Neural progenitor cell (in vitro differentiated cells): Measurements from ENCODE around the gene STAMBP. TPM values are rescaled to one million over a fixed set of nuclear protein-coding genes. Genes with fewer than 3 reads are reported as not detected.

ENCODE experiments used
- DNase-seq: peaks from one replicate; pipeline ENCODE4 v3.0.0-alpha.2; 2016; ENCODE audit warnings: low spot score
- H2AFZ ChIP-seq: fragments of 200-600 bp; sonication (generic); replicated peaks from 2 replicates; pipeline ENCODE4 v1.6.1; 2016; ENCODE audit warnings: antibody characterized with exemption
- H3F3A ChIP-seq: fragments of 200-600 bp; sonication (generic); 2 replicates; pipeline ENCODE4 v1.6.1; 2016; ENCODE audit warnings: antibody characterized with exemption, low read depth
- H3K27ac ChIP-seq: fragments of 200-600 bp; sonication (generic); 2 replicates; pipeline ENCODE4 v1.5.1; 2016; ENCODE audit warnings: mild to moderate bottlenecking
- H3K27me3 ChIP-seq: fragments of 200-600 bp; sonication (generic); 2 replicates; pipeline ENCODE4 v1.6.1; 2016; ENCODE audit warnings: mild to moderate bottlenecking, moderate library complexity
- H3K36me3 ChIP-seq: fragments of 200-600 bp; sonication (generic); 2 replicates; pipeline ENCODE4 v1.5.1; 2016
- H3K4me1 ChIP-seq: fragments of 200-600 bp; sonication (generic); 2 replicates; pipeline ENCODE4 v1.6.1; 2016; ENCODE audit warnings: mixed run types
- H3K4me2 ChIP-seq: fragments of 200-600 bp; sonication (generic); 2 replicates; pipeline ENCODE4 v1.6.1; 2016
- H3K4me3 ChIP-seq: fragments of 200-600 bp; sonication (generic); 2 replicates; pipeline ENCODE4 v1.5.1; 2016
- H3K79me2 ChIP-seq: fragments of 200-600 bp; sonication (generic); 2 replicates; pipeline ENCODE4 v1.6.1; 2016; ENCODE audit warnings: low read depth
- H3K9ac ChIP-seq: fragments of 200-600 bp; sonication (generic); 2 replicates; pipeline ENCODE4 v1.6.1; 2016
- H3K9me3 ChIP-seq: fragments of 200-600 bp; sonication (generic); 2 replicates; pipeline ENCODE4 v1.5.1; 2016; ENCODE audit warnings: low read depth
- H4K20me1 ChIP-seq: fragments of 200-600 bp; sonication (generic); 2 replicates; pipeline ENCODE4 v1.6.1; 2016; ENCODE audit warnings: low read depth
- H3K27ac Mint-ChIP-seq: 3 replicates; pipeline ENCODE4 v1.8.0; 2021; ENCODE audit warnings: mixed read lengths
- H3K27me3 Mint-ChIP-seq: 2 replicates; pipeline ENCODE4 v1.8.0; 2022; ENCODE audit warnings: low read depth, mild to moderate bottlenecking, inconsistent platforms, moderate library complexity, mixed read lengths; ENCODE audit not compliant: insufficient read depth
- H3K36me3 Mint-ChIP-seq: 3 replicates; pipeline ENCODE4 v1.8.0; 2021; ENCODE audit warnings: mixed read lengths
- H3K4me1 Mint-ChIP-seq: 3 replicates; pipeline ENCODE4 v1.8.0; 2021; ENCODE audit warnings: mixed read lengths
- H3K4me3 Mint-ChIP-seq: 3 replicates; pipeline ENCODE4 v1.8.0; 2021; ENCODE audit warnings: mild to moderate bottlenecking, moderate library complexity, mixed read lengths
- H3K9me3 Mint-ChIP-seq: 3 replicates; pipeline ENCODE4 v1.8.0; 2020; ENCODE audit warnings: mixed read lengths
- EZH2 ChIP-seq: fragments of 200-600 bp; sonication (generic); IDR thresholded peaks from 2 replicates; pipeline ENCODE4 v1.6.1; 2017; ENCODE audit warnings: antibody characterized with exemption, mild to moderate bottlenecking, moderate library complexity
- EZH2phosphoT487 ChIP-seq: fragments of 200-600 bp; sonication (generic); IDR thresholded peaks from 2 replicates; pipeline ENCODE4 v1.6.1; 2017; ENCODE audit warnings: antibody characterized with exemption
- total RNA-seq: library from RNA; depleted of rRNA; stranded (reverse); fragments of >200 nt; gene quantifications from 2 replicates; pipeline ENCODE4 v1.2.3, GENCODE V29; 2015; ENCODE audit warnings: low replicate concordance
- TF ChIP-seq, protein P1 (sequence below): fragments of 200-600 bp; sonication (generic); IDR thresholded peaks from 2 replicates; pipeline ENCODE4 v1.5.1; 2017; ENCODE audit warnings: antibody characterized with exemption, mild to moderate bottlenecking

STAMBP gene
- total RNA-seq, 1 donor from 2014 or later = 77.3 TPM

- Histone ChIP-seq H3K79me2 (no peaks in the 10 kb centered on the region), H4K20me1 (no peaks in the 10 kb centered on the region), H3K9me3 (no peaks in the 10 kb centered on the region), H3K4me2 (no peak overlapping the region), H3K4me3 (no peak overlapping the region), H3K36me3 (no peaks in the 10 kb centered on the region), H2AFZ (peak overlapping the region; percentile 98), H3F3A (no peaks in the 10 kb centered on the region), H3K9ac (no peak overlapping the region), H3K27ac (no peak overlapping the region), H3K4me1 (no peaks in the 10 kb centered on the region), H3K27me3 (no peaks in the 10 kb centered on the region)
- Mint-ChIP-seq H3K27ac (no peak overlapping the region), H3K36me3 (no peaks in the 10 kb centered on the region), H3K4me1 (peaks cover 8% of the 10 kb centered on the region), H3K27me3 (no peaks in the 10 kb centered on the region), H3K9me3 (peaks cover 2% of the 10 kb centered on the region), H3K4me3 (no peak overlapping the region)
- no peak for TF ChIP-seq EZH2phosphoT487
- no peak for TF ChIP-seq EZH2
- TF ChIP-seq, protein P1, sequence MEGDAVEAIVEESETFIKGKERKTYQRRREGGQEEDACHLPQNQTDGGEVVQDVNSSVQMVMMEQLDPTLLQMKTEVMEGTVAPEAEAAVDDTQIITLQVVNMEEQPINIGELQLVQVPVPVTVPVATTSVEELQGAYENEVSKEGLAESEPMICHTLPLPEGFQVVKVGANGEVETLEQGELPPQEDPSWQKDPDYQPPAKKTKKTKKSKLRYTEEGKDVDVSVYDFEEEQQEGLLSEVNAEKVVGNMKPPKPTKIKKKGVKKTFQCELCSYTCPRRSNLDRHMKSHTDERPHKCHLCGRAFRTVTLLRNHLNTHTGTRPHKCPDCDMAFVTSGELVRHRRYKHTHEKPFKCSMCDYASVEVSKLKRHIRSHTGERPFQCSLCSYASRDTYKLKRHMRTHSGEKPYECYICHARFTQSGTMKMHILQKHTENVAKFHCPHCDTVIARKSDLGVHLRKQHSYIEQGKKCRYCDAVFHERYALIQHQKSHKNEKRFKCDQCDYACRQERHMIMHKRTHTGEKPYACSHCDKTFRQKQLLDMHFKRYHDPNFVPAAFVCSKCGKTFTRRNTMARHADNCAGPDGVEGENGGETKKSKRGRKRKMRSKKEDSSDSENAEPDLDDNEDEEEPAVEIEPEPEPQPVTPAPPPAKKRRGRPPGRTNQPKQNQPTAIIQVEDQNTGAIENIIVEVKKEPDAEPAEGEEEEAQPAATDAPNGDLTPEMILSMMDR = peak; percentile 53
- DNase-seq = peak; percentile 68
Observed at GRCh38 chr2:73907840-73908452, 79.2 kb downstream of the STAMBP start.

- peaks cover 8% of the 10 kb centered on the region for H3K4me1 Mint-ChIP-seq
- H3K27ac ChIP-seq = no peak overlapping the region
- DNase-seq = no peak
- no peaks in the 10 kb centered on the region for H3K27me3 ChIP-seq
- no peaks in the 10 kb centered on the region for H3K36me3 Mint-ChIP-seq
- H3K9ac ChIP-seq = no peak overlapping the region
- no peaks in the 10 kb centered on the region for H3K79me2 ChIP-seq
- peak overlapping the region; percentile 98 for H2AFZ ChIP-seq
- H3K4me3 Mint-ChIP-seq = peak overlapping the region; percentile 43
- no peaks in the 10 kb centered on the region for H3K27me3 Mint-ChIP-seq
- TF ChIP-seq EZH2 (no peak), EZH2phosphoT487 (no peak)
- TF ChIP-seq, protein P1 = no peak
- H3K36me3 ChIP-seq = no peaks in the 10 kb centered on the region
- no peaks in the 10 kb centered on the region for H4K20me1 ChIP-seq
- no peak overlapping the region for H3K4me2 ChIP-seq
- no peaks in the 10 kb centered on the region for H3F3A ChIP-seq
- H3K4me1 ChIP-seq = no peaks in the 10 kb centered on the region
- peak overlapping the region; percentile 46 for H3K27ac Mint-ChIP-seq
- H3K9me3 Mint-ChIP-seq = peaks cover 2% of the 10 kb centered on the region
- no peak overlapping the region for H3K4me3 ChIP-seq
- H3K9me3 ChIP-seq = no peaks in the 10 kb centered on the region
Observed at GRCh38 chr2:73908689-73909652, 80.2 kb downstream of the STAMBP start.

GRCh38 chr2:73910873-73911547 is 82.2 kb downstream of the STAMBP start:
- no peaks in the 10 kb centered on the region for H4K20me1 ChIP-seq
- H3K36me3 ChIP-seq = no peaks in the 10 kb centered on the region
- H3F3A ChIP-seq = no peaks in the 10 kb centered on the region
- no peaks in the 10 kb centered on the region for H3K9me3 ChIP-seq
- H3K36me3 Mint-ChIP-seq = no peaks in the 10 kb centered on the region
- no peak overlapping the region for H3K4me3 ChIP-seq
- H2AFZ ChIP-seq = no peak overlapping the region
- H3K27me3 ChIP-seq = no peaks in the 10 kb centered on the region
- no peaks in the 10 kb centered on the region for H3K4me1 ChIP-seq
- no peak overlapping the region for H3K27ac ChIP-seq
- no peak overlapping the region for H3K4me3 Mint-ChIP-seq
- peaks cover 8% of the 10 kb centered on the region for H3K4me1 Mint-ChIP-seq
- H3K4me2 ChIP-seq = no peak overlapping the region
- H3K9me3 Mint-ChIP-seq = peaks cover 2% of the 10 kb centered on the region
- H3K27me3 Mint-ChIP-seq = peaks cover under 1% of the 10 kb centered on the region
- TF ChIP-seq, protein P1 = no peak
- TF ChIP-seq EZH2 (no peak), EZH2phosphoT487 (no peak)
- no peak overlapping the region for H3K27ac Mint-ChIP-seq
- H3K9ac ChIP-seq = no peak overlapping the region
- H3K79me2 ChIP-seq = no peaks in the 10 kb centered on the region
- no peak for DNase-seq
